AG04449 (cell line): Measurements from ENCODE around the gene IPO4.

ENCODE experiments used
- CTCF ChIA-PET: fragments of 350-600 bp; formaldehyde crosslinking; extraction: SDS; loops from one replicate; lab custom pipeline; 2021; ENCODE audit warnings: antibody characterized with exemption; lab: Yijun Ruan, JAX
- POLR2A ChIA-PET: fragments of 400-600, 350-600 bp; formaldehyde crosslinking; extraction: SDS; loops from one replicate; lab custom pipeline; 2020; ENCODE audit warnings: antibody characterized with exemption, inconsistent platforms; lab: Yijun Ruan, JAX
- DNase-seq: peaks from one replicate; pipeline ENCODE4 v3.0.0-alpha.2; 2010; ENCODE audit warnings: low read depth, low spot score
- H3K4me3 ChIP-seq: 2 replicates; pipeline ENCODE4 v1.5.1; 2011; ENCODE audit warnings: low read depth, mild to moderate bottlenecking, control low read depth, low read length
- CTCF ChIP-seq: IDR thresholded peaks from one replicate; pipeline ENCODE4 v1.5.1; 2011; ENCODE audit warnings: mild to moderate bottlenecking, moderate library complexity, low read length, control low read depth, inconsistent platforms; ENCODE audit not compliant: insufficient read depth; ENCODE audit errors: missing control alignments

The IPO4 gene

GRCh38 chr14:24135834-24136683, 52.6 kb downstream of the IPO4 start, which contains the start of gene PSME1:
TSS of gene PSME1 (plus strand) at chr14:24136194. CDS start at chr14:24136263, 69 bp downstream.
- H3K4me3 ChIP-seq, result peak within 1 kb of the TSS; percentile 73
- TF ChIP-seq CTCF, result no peak
- DNase-seq, result no peak
- ChIA-PET POLR2A (interaction anchor here (0.5 to 1.7 kb wide), 7 partner anchors 9 to 106 kb away, joined by 3 to 14 read pairs (median 4); partner anchors contain the start of genes DCAF11, NRL, PCK2 and PSME2), CTCF (interaction anchor here (1.1 to 3.3 kb wide), 7 partner anchors 11 to 174 kb away, joined by 3 to 16 read pairs (median 11); partner anchors contain the start of genes CIDEB, IRF9, PSME2 and RNF31)

- no peak for TF ChIP-seq CTCF
- CTCF ChIA-PET, result interaction anchor here (1.1 to 3.3 kb wide), 5 partner anchors 27 to 175 kb away, joined by 3 to 16 read pairs (median 5); partner anchors contain the start of gene CIDEB
- POLR2A ChIA-PET, result interaction anchor here (0.5 to 1.7 kb wide), 4 partner anchors 12 to 42 kb away, joined by 3 to 14 read pairs (median 8); partner anchors contain the start of genes DCAF11, NRL, PCK2 and PSME2
- no peak for DNase-seq
- H3K4me3 ChIP-seq, result peak overlapping the region; percentile 73
Observed at GRCh38 chr14:24135584-24135833, 53.1 kb downstream of the IPO4 start.

- no peak overlapping the region for H3K4me3 ChIP-seq
- ChIA-PET CTCF (interaction anchor here (0.8 to 2.0 kb wide), 6 partner anchors 13 to 75 kb away, joined by 3 to 8 read pairs (median 4); partner anchors contain the start of genes IRF9, NRL and PSME2), POLR2A (no interaction called here)
- no peak for DNase-seq
- TF ChIP-seq CTCF, result no peak
Observed at GRCh38 chr14:24133735-24134134, 54.9 kb downstream of the IPO4 start.

DNA sequence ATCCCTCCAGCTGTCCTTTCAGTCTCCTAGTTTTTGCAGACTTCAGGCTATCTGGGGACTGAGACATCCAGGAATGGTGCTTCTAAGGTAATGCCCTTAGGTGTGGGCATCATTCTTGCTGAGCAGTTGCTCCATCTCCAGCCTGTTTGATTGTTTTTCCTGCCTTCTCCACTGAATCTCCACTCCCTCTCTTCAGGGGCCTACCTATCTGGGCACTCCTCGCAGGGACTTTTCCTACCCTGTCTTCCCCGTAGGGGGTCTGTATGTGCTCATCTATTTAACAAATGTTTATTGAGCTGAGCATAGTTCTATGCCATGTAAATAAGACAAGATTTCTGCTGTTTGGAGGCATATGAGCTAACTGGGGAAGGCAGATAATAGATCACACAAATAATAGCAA, 55.6 kb downstream of the IPO4 start:
- CTCF ChIA-PET, result interaction anchor here (0.8 to 2.0 kb wide), 4 partner anchors 13 to 28 kb away, joined by 3 to 8 read pairs (median 6); partner anchors contain the start of genes IRF9, NRL and PSME2
- no peak for DNase-seq
- TF ChIP-seq CTCF, result no peak
- H3K4me3 ChIP-seq, result no peak overlapping the region
- POLR2A ChIA-PET, result no interaction called here

DNA sequence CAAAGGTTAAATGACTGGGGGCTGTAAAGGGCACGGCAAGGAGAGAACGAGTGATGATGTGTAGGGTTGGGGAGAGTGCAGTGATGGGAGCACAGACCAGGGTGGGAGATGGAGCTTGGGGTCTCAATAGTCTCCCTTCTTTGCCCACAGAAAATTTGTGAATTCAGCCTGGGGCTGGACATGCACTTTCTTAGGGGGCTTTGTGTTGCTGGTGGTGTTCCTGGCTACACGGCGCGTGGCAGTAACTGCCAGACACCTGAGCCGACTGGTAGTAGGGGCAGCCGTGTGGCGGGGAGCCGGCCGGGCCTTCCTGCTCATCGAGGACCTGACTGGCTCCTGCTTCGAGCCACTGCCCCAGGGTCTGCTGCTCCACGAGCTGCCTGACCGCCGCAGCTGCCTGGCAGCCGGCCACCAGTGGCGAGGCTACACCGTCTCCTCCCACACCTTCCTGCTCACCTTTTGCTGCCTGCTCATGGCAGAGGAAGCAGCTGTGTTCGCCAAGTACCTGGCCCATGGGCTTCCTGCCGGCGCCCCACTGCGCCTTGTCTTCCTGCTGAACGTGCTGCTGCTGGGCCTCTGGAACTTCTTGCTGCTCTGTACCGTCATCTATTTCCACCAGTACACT, 56.4 kb downstream of the IPO4 start:
- POLR2A ChIA-PET, result no interaction called here

More for the DNA sequence above, 56.4 kb downstream of the IPO4 start:
- CTCF ChIA-PET, result interaction anchor here (0.9 to 1.6 kb wide), 2 partner anchors 16 to 42 kb away, joined by 3 read pairs; no protein-coding TSS in a partner anchor
- TF ChIP-seq CTCF, result no peak
- DNase-seq, result no peak
- H3K4me3 ChIP-seq, result no peak overlapping the region
